HG03095 (cell line): ENCODE data around the gene ZMYND11.
"Not testable (repeated sequence)": the region's sequence is repeated elsewhere in the genome, so short reads cannot be mapped to it uniquely, and the experiment has no call there.

ENCODE experiments used
- ATAC-seq: cut with Tn5 transposase; IDR thresholded peaks from one replicate; pipeline ENCODE4 v1.9.1; 2021; ENCODE audit warnings: moderate library complexity; ENCODE audit not compliant: unreplicated experiment

ZMYND11 gene

GRCh38 chr10:241966-242643 is 106.8 kb downstream of the ZMYND11 start:
- ATAC-seq = no peak

GRCh38 chr10:244227-244626 is 109.0 kb downstream of the ZMYND11 start:
- ATAC-seq = no peak

- ATAC-seq = no peak
These were observed 111.2 kb downstream of the ZMYND11 start for GRCh38 chr10:246431-246830.

- ATAC-seq = no peak
These were observed 112.2 kb downstream of the ZMYND11 start for GRCh38 chr10:247480-247879.

- no peak for ATAC-seq
These were observed 113.1 kb downstream of the ZMYND11 start for GRCh38 chr10:248307-248706.

- no peak for ATAC-seq
These were observed 116.8 kb downstream of the ZMYND11 start for GRCh38 chr10:251982-252582.

GRCh38 chr10:260819-261429 is 125.7 kb downstream of the ZMYND11 start:
- no peak for ATAC-seq

- ATAC-seq = not testable (repeated sequence)
These were observed 129.2 kb downstream of the ZMYND11 start for GRCh38 chr10:264160-265073.

- not testable (repeated sequence) for ATAC-seq
These were observed 129.8 kb downstream of the ZMYND11 start for GRCh38 chr10:265074-265440.

- not testable (repeated sequence) for ATAC-seq
These were observed 130.7 kb downstream of the ZMYND11 start for GRCh38 chr10:265816-266588.

GRCh38 chr10:266974-267425 is 131.7 kb downstream of the ZMYND11 start:
- no peak for ATAC-seq

GRCh38 chr10:267705-268104 is 132.4 kb downstream of the ZMYND11 start:
- ATAC-seq = no peak

GRCh38 chr10:269440-270074 is 134.3 kb downstream of the ZMYND11 start:
- no peak for ATAC-seq

GRCh38 chr10:271201-271600 is 135.9 kb downstream of the ZMYND11 start:
- ATAC-seq = no peak

GRCh38 chr10:271722-272121 is 136.5 kb downstream of the ZMYND11 start:
- no peak for ATAC-seq

GRCh38 chr10:273088-273487 is 137.8 kb downstream of the ZMYND11 start:
- no peak for ATAC-seq

GRCh38 chr10:274866-275265 is 139.6 kb downstream of the ZMYND11 start:
- ATAC-seq = no peak

GRCh38 chr10:275680-276079 is 140.4 kb downstream of the ZMYND11 start:
- no peak for ATAC-seq

GRCh38 chr10:277963-278362 is 142.7 kb downstream of the ZMYND11 start:
- ATAC-seq = no peak

GRCh38 chr10:278707-279106 is 143.5 kb downstream of the ZMYND11 start:
- no peak for ATAC-seq
